Lung (tissue), 12 donors: ENCODE measurements around the gene TGFBI. TPM values are rescaled to one million over a fixed set of nuclear protein-coding genes. Genes with fewer than 3 reads are reported as not detected.
A peak's percentile ranks its signal among the peaks of the same experiment; 100 is the strongest.

ENCODE experiments used
- ATAC-seq: fragments of 200-7000 bp; cut with Tn5 transposase; one replicate; pipeline ENCODE4 v1.9.1; 2020; ENCODE audit warnings: moderate number of reproducible peaks; ENCODE audit not compliant: insufficient read depth, low FRiP score
- DNase-seq, 3 donors: peaks; one replicate each; pipeline ENCODE4 v3.0.0-alpha.2; 2013 to 2017
- H3K27ac ChIP-seq, 2 donors: one replicate each; pipeline ENCODE4 v1.5.1; 2013; ENCODE audit warnings: mild to moderate bottlenecking in 2 of 2, moderate library complexity in 2 of 2, control low read depth in 1 of 2, inconsistent platforms in 1 of 2, low read depth in 1 of 2, low read length in 1 of 2
- H3K27me3 ChIP-seq, 3 donors: one replicate each; pipeline ENCODE4 v1.5.1; 2013; ENCODE audit warnings: low read length in 2 of 3; ENCODE audit not compliant: control insufficient read depth in 3 of 3, insufficient read depth in 3 of 3
- H3K36me3 ChIP-seq, 4 donors: one replicate each; pipeline ENCODE4 v1.5.1; 2013; ENCODE audit warnings: low read length in 4 of 4, mild to moderate bottlenecking in 1 of 4, moderate library complexity in 1 of 4; ENCODE audit not compliant: control insufficient read depth in 4 of 4, insufficient read depth in 4 of 4
- H3K4me1 ChIP-seq, 5 donors: one replicate each; pipeline ENCODE4 v1.5.1; 2013; ENCODE audit warnings: low read length in 5 of 5, mild to moderate bottlenecking in 2 of 5, moderate library complexity in 1 of 5; ENCODE audit not compliant: control insufficient read depth in 5 of 5, insufficient read depth in 5 of 5
- H3K4me3 ChIP-seq: one replicate; pipeline ENCODE4 v1.5.1; 2013; ENCODE audit warnings: mild to moderate bottlenecking, control low read depth, moderate library complexity
- H3K9ac ChIP-seq, 2 donors: one replicate each; pipeline ENCODE4 v1.5.1; 2013; ENCODE audit warnings: low read length in 2 of 2, control low read depth in 1 of 2; ENCODE audit not compliant: insufficient read depth in 1 of 2
- H3K9me3 ChIP-seq, 4 donors: one replicate each; pipeline ENCODE4 v1.5.1; 2013; ENCODE audit warnings: low read length in 3 of 4, mild to moderate bottlenecking in 1 of 4, moderate library complexity in 1 of 4; ENCODE audit not compliant: control insufficient read depth in 4 of 4, insufficient read depth in 3 of 4
- CTCF ChIP-seq: IDR thresholded peaks from 2 replicates; pipeline ENCODE4 v1.5.1; 2012; ENCODE audit warnings: mild to moderate bottlenecking; ENCODE audit errors: control extremely low read depth, extremely low read depth
- WGBS, 2 donors: extraction: QIAGEN DNeasy Blood & Tissue Kit; methylation state at CpG; one replicate each; pipeline ENCODE4 v1.1.7; 2013; 5-methylcytosine and 5-hydroxymethylcytosine counted together
- polyA plus RNA-seq, 2 donors: library from polyadenylated mRNA; stranded (reverse); fragments of 200-250 nt; gene quantifications; one replicate each; pipeline ENCODE4 v1.2.1, GENCODE V29; 2013
- total RNA-seq, 2 donors: library from RNA; depleted of rRNA in 1 of 2; stranded (reverse); fragments of >200 nt in 1 of 2; gene quantifications; one replicate each; pipeline ENCODE4 v1.2.1, GENCODE V29; 2014 to 2021
- donor health status: control.
- donor health status: control.
- donor health status: Bipolar disorder and iron deficiency.
- donor health status: healthy.
- donor health status: DM: yes; HTN: yes; CAD: no.

The TGFBI gene
- total and polyA plus RNA-seq, 4 donors, result 96.4 to 146 (median 111) TPM

- Histone ChIP-seq H3K27ac (no peak overlapping the region), H3K9me3 (peaks cover 0 to 5% (median 0%) of the 10 kb centered on the region in 4 donors), H3K27me3 (no peaks in the 10 kb centered on the region), H3K4me3 (no peak overlapping the region), H3K9ac (no peak overlapping the region), H3K36me3 (peaks cover 0 to 7% (median 2%) of the 10 kb centered on the region in 4 donors), H3K4me1 (peaks cover 0 to 12% (median 8%) of the 10 kb centered on the region in 5 donors)
- ATAC-seq, result no peak
- no peak for DNase-seq
- WGBS, 2 donors, result 90 to 93% methylated on average over 6 of the region's 6 CpGs
- TF ChIP-seq CTCF, result no peak
These were observed 20.2 kb downstream of the TGFBI start for GRCh38 chr5:136048966-136049365.

GRCh38 chr5:136051486-136052220 is 22.9 kb downstream of the TGFBI start:
- Histone ChIP-seq H3K9me3 (peaks cover 0 to 5% (median 0%) of the 10 kb centered on the region in 4 donors), H3K9ac (no peak overlapping the region), H3K4me3 (no peak overlapping the region), H3K4me1 (peaks cover 0 to 39% (median 14%) of the 10 kb centered on the region in 5 donors), H3K27me3 (no peaks in the 10 kb centered on the region), H3K36me3 (peaks cover 0 to 7% (median 0%) of the 10 kb centered on the region in 4 donors), H3K27ac (no peak overlapping the region)
- no peak for TF ChIP-seq CTCF
- 81% methylated on average over 12 of the region's 12 CpGs for WGBS, 2 donors
- DNase-seq (no peak), ATAC-seq (no peak)

- DNase-seq (no peak), ATAC-seq (no peak)
- Histone ChIP-seq H3K27me3 (no peaks in the 10 kb centered on the region), H3K36me3 (peaks cover 0 to 3% (median 1%) of the 10 kb centered on the region in 4 donors), H3K27ac (peak overlapping the region in 1 of 2 donors; percentile 55), H3K9me3 (peaks cover 0 to 3% (median 0%) of the 10 kb centered on the region in 4 donors), H3K9ac (no peak overlapping the region), H3K4me3 (no peak overlapping the region), H3K4me1 (peaks cover 0 to 50% (median 26%) of the 10 kb centered on the region in 5 donors)
- WGBS, 2 donors, result 94 to 97% methylated on average over 13 of the region's 13 CpGs
- no peak for TF ChIP-seq CTCF
These were observed 24.0 kb downstream of the TGFBI start for GRCh38 chr5:136052692-136053335.
